ENCODE data around the gene MCF2.

The MCF2 gene

DNA sequence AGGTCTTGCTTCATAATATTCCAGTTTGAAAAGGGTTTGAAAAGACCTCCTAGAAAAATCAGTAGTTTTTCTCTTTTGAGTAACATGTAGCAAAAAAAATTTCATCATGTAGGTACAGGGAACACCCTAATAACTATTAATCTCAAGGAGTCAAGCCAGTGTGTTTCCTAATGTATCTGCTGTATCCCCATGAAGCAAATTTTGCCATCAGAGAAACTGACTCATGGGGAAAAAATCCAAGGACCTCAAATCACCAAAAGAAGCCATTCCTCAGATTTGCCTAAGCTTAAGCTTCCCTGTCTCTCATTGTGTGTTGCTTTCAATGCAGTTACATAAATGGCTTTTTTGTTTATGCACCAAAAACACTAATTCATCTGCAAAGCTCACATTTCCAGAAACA is 147.7 kb downstream of the MCF2 start:
- no peak overlapping the region for H3K27ac ChIP-seq (ENCODE audit: low read length)
- H3K79me2 ChIP-seq (ENCODE audit: low read length): no peaks in the 10 kb centered on the region
- DNase-seq: no peak
- H3K36me3 ChIP-seq (replicated peaks; ENCODE audit: insufficient read depth, low read length): no peaks in the 10 kb centered on the region
- H3K9me3 ChIP-seq (replicated peaks; ENCODE audit: insufficient read depth, low read length): no peaks in the 10 kb centered on the region
- TF ChIP-seq CTCF (IDR thresholded peaks at IDR 0.05; ENCODE audit: low read length) (no peak), EZH2 (optimal IDR thresholded peaks at IDR 0.05; ENCODE audit: low read depth, low read length) (no peak), EZH2phosphoT487 (IDR thresholded peaks at IDR 0.05; ENCODE audit: low read length) (no peak)
- no peaks in the 10 kb centered on the region for H3K9me2 ChIP-seq (replicated peaks; ENCODE audit: insufficient read depth, low read length)
- H3K4me1 ChIP-seq (ENCODE audit: low read length): no peaks in the 10 kb centered on the region
- no peak overlapping the region for H2AFZ ChIP-seq (ENCODE audit: low read length)
- no peaks in the 10 kb centered on the region for H3K27me3 ChIP-seq (replicated peaks; ENCODE audit: insufficient read depth, low read length)
- H3F3A ChIP-seq (ENCODE audit: insufficient read depth, low read length): no peaks in the 10 kb centered on the region
- H4K20me1 ChIP-seq (ENCODE audit: insufficient read depth, low read length): no peaks in the 10 kb centered on the region
- no peak overlapping the region for H3K4me2 ChIP-seq (ENCODE audit: low read depth, low read length)
- H3K9ac ChIP-seq (ENCODE audit: low read length): no peak overlapping the region
- H3K4me3 ChIP-seq (ENCODE audit: low read length): no peak overlapping the region

DNA sequence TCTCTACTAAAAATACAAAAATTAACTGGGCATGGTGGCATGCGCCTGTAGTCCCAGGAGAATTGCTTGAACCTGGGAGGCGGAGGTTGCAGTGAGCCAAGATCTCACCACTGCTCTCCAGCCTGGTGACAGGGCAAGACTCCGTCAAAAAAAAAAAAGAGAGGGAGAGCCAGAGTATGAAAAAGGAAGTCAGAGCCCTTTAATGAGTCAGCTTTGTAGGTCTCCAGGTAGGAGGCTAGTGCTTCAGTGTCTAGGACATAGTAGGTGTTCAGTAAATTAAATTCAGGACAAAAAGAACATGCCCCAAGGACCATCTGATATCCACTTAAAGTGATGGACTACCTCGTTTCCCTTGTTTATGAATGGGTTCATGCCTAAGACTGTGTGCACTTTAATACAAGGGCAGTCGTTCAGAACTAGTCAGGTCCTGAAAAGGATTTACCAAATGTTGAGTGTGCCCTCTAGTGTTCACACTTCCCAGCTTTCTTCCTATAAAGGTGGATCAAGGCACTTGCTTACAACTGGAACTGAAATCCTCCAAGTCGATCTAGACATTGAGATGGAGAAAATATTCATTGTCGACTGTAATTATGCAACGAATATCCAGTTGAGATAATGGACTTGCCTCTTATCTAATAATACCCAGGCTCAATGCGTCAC is 148.5 kb downstream of the MCF2 start:
- no peak overlapping the region for H3K27ac ChIP-seq (ENCODE audit: low read length)
- H3K36me3 ChIP-seq (replicated peaks; ENCODE audit: insufficient read depth, low read length): no peaks in the 10 kb centered on the region
- no peaks in the 10 kb centered on the region for H3F3A ChIP-seq (ENCODE audit: insufficient read depth, low read length)
- H3K79me2 ChIP-seq (ENCODE audit: low read length): no peaks in the 10 kb centered on the region
- no peaks in the 10 kb centered on the region for H3K9me3 ChIP-seq (replicated peaks; ENCODE audit: insufficient read depth, low read length)
- H3K4me2 ChIP-seq (ENCODE audit: low read depth, low read length): no peak overlapping the region
- peak; percentile 68 for DNase-seq
- H2AFZ ChIP-seq (ENCODE audit: low read length): no peak overlapping the region
- H3K4me1 ChIP-seq (ENCODE audit: low read length): peaks cover 5% of the 10 kb centered on the region; the same call in 1 of the 2 replicates
- H3K9me2 ChIP-seq (replicated peaks; ENCODE audit: insufficient read depth, low read length): no peaks in the 10 kb centered on the region
- H4K20me1 ChIP-seq (ENCODE audit: insufficient read depth, low read length): no peaks in the 10 kb centered on the region
- TF ChIP-seq EZH2phosphoT487 (IDR thresholded peaks at IDR 0.05; ENCODE audit: low read length) (no peak), EZH2 (optimal IDR thresholded peaks at IDR 0.05; ENCODE audit: low read depth, low read length) (no peak), CTCF (IDR thresholded peaks at IDR 0.05; ENCODE audit: low read length) (peak; percentile 66)
- no peak overlapping the region for H3K4me3 ChIP-seq (ENCODE audit: low read length)
- H3K27me3 ChIP-seq (replicated peaks; ENCODE audit: insufficient read depth, low read length): no peaks in the 10 kb centered on the region
- no peak overlapping the region for H3K9ac ChIP-seq (ENCODE audit: low read length)

- TF ChIP-seq CTCF (IDR thresholded peaks at IDR 0.05; ENCODE audit: low read length) (no peak), EZH2 (optimal IDR thresholded peaks at IDR 0.05; ENCODE audit: low read depth, low read length) (no peak)
- Histone ChIP-seq H3K9ac (ENCODE audit: low read length) (no peak overlapping the region), H3K9me3 (replicated peaks; ENCODE audit: insufficient read depth, low read length) (no peaks in the 10 kb centered on the region), H3K36me3 (replicated peaks; ENCODE audit: insufficient read depth, low read length) (no peaks in the 10 kb centered on the region), H3K27me3 (replicated peaks; ENCODE audit: insufficient read depth, low read length) (no peaks in the 10 kb centered on the region), H3K27ac (ENCODE audit: low read length) (no peak overlapping the region), H3K9me2 (replicated peaks; ENCODE audit: insufficient read depth, low read length) (no peaks in the 10 kb centered on the region), H3K4me2 (ENCODE audit: low read depth, low read length) (peak overlapping the region; percentile 46; the same call in 1 of the 2 replicates), H3K4me1 (ENCODE audit: low read length) (peaks cover 11% of the 10 kb centered on the region; the same call in 1 of the 2 replicates), H4K20me1 (ENCODE audit: insufficient read depth, low read length) (no peaks in the 10 kb centered on the region), H3F3A (ENCODE audit: insufficient read depth, low read length) (no peaks in the 10 kb centered on the region; the same call in 1 of the 2 replicates), H2AFZ (ENCODE audit: low read length) (no peak overlapping the region), H3K79me2 (ENCODE audit: low read length) (no peaks in the 10 kb centered on the region), H3K4me3 (ENCODE audit: low read length) (no peak overlapping the region)
- DNase-seq: no peak
Observed at GRCh38 chrX:139554991-139555675, 152.8 kb downstream of the MCF2 start.
